ENCODE results near the gene TMEM94. TPM values are rescaled to one million over a fixed set of nuclear protein-coding genes. Genes with fewer than 3 reads are reported as not detected.

Gene TMEM94
- total and polyA plus RNA-seq, 2 of the 13 experiments (the other 11 are each of a cell fraction or from before 2014, with no cell fraction given), result 32.6 to 134 TPM

- TF ChIP-seq ZNF674 (CRISPR knock-in tag; IDR thresholded peaks at IDR 0.05; ENCODE audit: low read depth) (no peak), ZSCAN21 (CRISPR knock-in tag; IDR thresholded peaks at IDR 0.05; ENCODE audit: borderline replicate concordance) (no peak), NFRKB (IDR thresholded peaks at IDR 0.05) (no peak), NR3C1 (CRISPR knock-in tag; IDR thresholded peaks at IDR 0.05) (no peak), ZNF691 (CRISPR knock-in tag; IDR thresholded peaks at IDR 0.05; ENCODE audit: borderline replicate concordance, low read depth) (no peak), ZFP41 (CRISPR knock-in tag; IDR thresholded peaks at IDR 0.05; ENCODE audit: borderline replicate concordance) (no peak), FOXC1 (CRISPR knock-in tag; IDR thresholded peaks at IDR 0.05; ENCODE audit: borderline replicate concordance) (no peak), PATZ1 (CRISPR knock-in tag; IDR thresholded peaks at IDR 0.05) (no peak; the same call in none of the 2 replicates), PPARG (CRISPR knock-in tag; conservative IDR thresholded peaks at IDR 0.05) (peak; percentile 64), WIZ (CRISPR knock-in tag; IDR thresholded peaks at IDR 0.05) (no peak), MYC (CRISPR knock-in tag; IDR thresholded peaks at IDR 0.05; ENCODE audit: borderline replicate concordance) (peak; percentile 50; the same call in 1 of the 2 replicates), GMEB1 (CRISPR knock-in tag; IDR thresholded peaks at IDR 0.05; ENCODE audit: borderline replicate concordance) (no peak), ZNF713 (CRISPR knock-in tag; IDR thresholded peaks at IDR 0.05) (no peak), TFAP4 (IDR thresholded peaks at IDR 0.05; ENCODE audit: borderline replicate concordance, low read depth) (peak; percentile 74; the same call in 1 of the 2 replicates), ZBTB3 (CRISPR knock-in tag; IDR thresholded peaks at IDR 0.05; ENCODE audit: borderline replicate concordance, low read depth) (no peak)
Observed at GRCh38 chr17:75504347-75505151, 48.1 kb downstream of the TMEM94 start (continued).

Measured in HepG2 (cell line).